SH-SY5Y (cell line): ENCODE measurements around the gene CACNA2D1.

Experiments
- GATA2 ChIP-seq: IDR thresholded peaks from 2 replicates; pipeline ENCODE4 v1.6.1; 2011; ENCODE audit warnings: mild to moderate bottlenecking, low read depth, low read length
- GATA3 ChIP-seq: IDR thresholded peaks from 2 replicates; pipeline ENCODE4 v1.6.1; 2011; ENCODE audit warnings: low read depth, mild to moderate bottlenecking, low read length, moderate library complexity

DNA sequence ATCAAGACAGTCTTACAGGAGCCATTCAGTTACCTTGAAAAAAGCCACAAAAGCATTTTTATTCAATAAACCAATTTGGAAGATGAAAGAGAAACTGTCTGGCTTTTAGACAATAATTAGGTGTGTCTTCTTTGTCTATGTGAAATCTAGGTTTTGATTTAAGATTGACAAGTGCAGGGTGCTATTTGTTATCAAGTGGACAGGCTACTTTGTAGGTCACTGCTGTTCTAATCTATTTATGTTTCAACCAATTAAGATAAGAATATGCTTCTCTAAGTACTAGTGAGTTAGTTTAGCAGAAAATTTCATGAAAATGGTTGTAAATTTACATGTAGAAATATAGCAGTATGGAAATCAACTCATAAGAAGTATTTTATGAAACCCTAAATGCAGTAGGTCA, 177.5 kb downstream of the CACNA2D1 start:
- no peak for TF ChIP-seq GATA2
- peak; percentile 42 for TF ChIP-seq GATA3
